Astrocyte of the cerebellum (primary cell): Measurements from ENCODE around the gene CEP63.
"Not testable (repeated sequence)": the region's sequence is repeated elsewhere in the genome, so short reads cannot be mapped to it uniquely, and the experiment has no call there.

ENCODE experiments used
- DNase-seq: peaks from one replicate; pipeline ENCODE4 v3.0.0-alpha.2; 2011; ENCODE audit warnings: low read depth
- H3K4me3 ChIP-seq: 2 replicates; pipeline ENCODE4 v1.5.1; 2011; ENCODE audit warnings: mild to moderate bottlenecking, low read depth, low read length, moderate library complexity
- CTCF ChIP-seq: IDR thresholded peaks from 2 replicates; pipeline ENCODE4 v1.5.1; 2012; ENCODE audit warnings: low read length, low read depth, moderate library complexity, mild to moderate bottlenecking; ENCODE audit errors: missing control alignments
- in situ Hi-C: cut with HindIII; loops from 2 replicates; pipeline ENCODE4 v1.10.0; 2017; ENCODE audit warnings: low sequenced_read_pairs

The CEP63 gene

DNA sequence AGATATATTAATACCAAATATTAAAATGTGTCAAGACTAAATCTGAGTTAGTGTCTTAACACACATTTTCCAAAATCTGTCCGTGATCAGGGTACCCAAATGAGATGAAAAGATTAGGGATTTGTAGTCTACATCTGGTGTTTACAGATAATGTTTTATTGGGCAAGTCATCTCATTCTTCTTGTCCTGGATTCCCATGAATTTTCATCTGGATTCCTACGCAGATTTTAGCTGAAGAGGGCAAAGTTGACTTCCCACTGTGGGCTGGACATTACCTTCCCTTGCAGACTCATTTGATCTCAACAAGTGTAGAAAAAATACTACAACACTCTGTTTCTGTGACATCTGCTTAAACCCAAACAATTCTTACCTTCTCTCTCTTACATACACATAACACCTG is 79.1 kb downstream of the CEP63 start:
- TF ChIP-seq CTCF: no peak
- no peak for DNase-seq
- no peak overlapping the region for H3K4me3 ChIP-seq
- in situ Hi-C loops: no loop called here

- in situ Hi-C loops: no loop called here
- no peak overlapping the region for H3K4me3 ChIP-seq
- DNase-seq: no peak
- TF ChIP-seq CTCF: no peak
These were observed 81.7 kb downstream of the CEP63 start for GRCh38 chr3:134567605-134568004.

DNA sequence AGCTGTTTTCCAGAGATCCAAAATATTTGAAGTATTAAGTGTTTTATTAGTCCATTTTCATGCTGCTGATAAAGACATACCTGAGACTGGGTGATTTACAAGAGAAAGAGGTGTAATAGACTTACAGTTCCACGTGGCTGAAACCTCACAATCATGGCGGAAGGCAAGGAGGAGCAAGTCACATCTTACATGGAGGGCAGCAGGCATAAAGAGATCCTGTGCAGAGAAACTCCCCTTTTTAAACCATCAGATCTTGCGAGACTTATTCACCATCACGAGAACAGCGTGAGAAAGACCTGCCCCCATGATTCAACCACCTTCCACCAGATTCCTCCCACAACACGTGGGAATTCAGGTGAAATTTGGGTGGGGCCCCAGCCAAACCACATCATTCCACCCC is 82.9 kb downstream of the CEP63 start:
- no peak for TF ChIP-seq CTCF
- H3K4me3 ChIP-seq: no peak overlapping the region
- DNase-seq: no peak
- in situ Hi-C loops: no loop called here

DNA sequence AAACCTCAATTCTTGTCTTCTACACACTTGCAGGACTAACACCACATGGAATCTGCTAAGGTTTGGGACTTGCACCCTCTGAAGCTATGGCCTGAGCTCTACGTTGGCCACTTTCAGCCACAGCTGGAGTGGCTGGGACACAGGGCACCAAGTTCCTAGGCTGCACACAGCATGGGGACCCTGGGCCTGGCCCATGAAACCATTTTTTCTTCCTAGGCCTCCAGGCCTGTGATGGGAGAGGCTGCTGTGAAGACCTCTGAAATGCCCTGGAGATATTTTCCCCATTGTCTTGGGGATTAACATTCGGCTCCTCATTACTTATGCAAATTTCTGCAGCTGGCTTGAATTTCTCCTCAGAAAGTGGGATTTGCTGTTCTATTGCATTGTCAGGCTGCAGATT is 84.0 kb downstream of the CEP63 start:
- H3K4me3 ChIP-seq, in situ Hi-C loops, DNase-seq: not testable (repeated sequence)

GRCh38 chr3:134576426-134576825 is 90.6 kb downstream of the CEP63 start:
- in situ Hi-C loops: no loop called here
- TF ChIP-seq CTCF: no peak
- H3K4me3 ChIP-seq: no peak overlapping the region
- DNase-seq: no peak

- DNase-seq: no peak
- H3K4me3 ChIP-seq: no peak overlapping the region
- in situ Hi-C loops: no loop called here
- TF ChIP-seq CTCF: no peak
These were observed 91.0 kb downstream of the CEP63 start for GRCh38 chr3:134576831-134577230.

GRCh38 chr3:134579141-134579665 is 93.3 kb downstream of the CEP63 start:
- no peak for TF ChIP-seq CTCF
- in situ Hi-C loops: no loop called here
- H3K4me3 ChIP-seq: no peak overlapping the region
- no peak for DNase-seq
